GM10266 (cell line): ENCODE measurements around the gene UGT3A1.

ENCODE experiments used
- DNase-seq: peaks from one replicate; pipeline ENCODE4 v3.0.0; 2012; ENCODE audit errors: extremely low spot score
- CTCF ChIP-seq: IDR thresholded peaks from 2 replicates; pipeline ENCODE4 v1.5.1; 2012; ENCODE audit warnings: mild to moderate bottlenecking, low read depth; ENCODE audit not compliant: control insufficient read depth, insufficient read depth; ENCODE audit errors: missing control alignments

UGT3A1 gene

GRCh38 chr5:35908228-35908627, 83.0 kb downstream of the UGT3A1 start:
- no peak for TF ChIP-seq CTCF
- no peak for DNase-seq

- DNase-seq = peak; percentile 69
- no peak for TF ChIP-seq CTCF
These were observed 86.6 kb downstream of the UGT3A1 start for GRCh38 chr5:35904443-35905132.

GRCh38 chr5:35903631-35904203, 87.5 kb downstream of the UGT3A1 start:
- no peak for TF ChIP-seq CTCF
- no peak for DNase-seq

GRCh38 chr5:35902046-35902672, 89.0 kb downstream of the UGT3A1 start:
- TF ChIP-seq CTCF = no peak
- peak; percentile 45 for DNase-seq
